ENCODE measurements around the gene TADA1.

- TF ChIP-seq POLR2A (IDR thresholded peaks at IDR 0.05) = no peak
- TF ChIP-seq CTCF (IDR thresholded peaks at IDR 0.05) = no peak
These were observed 19.7 kb upstream of the TADA1 start for GRCh38 chr1:166895766-166896165.
